Liver (tissue), 9 donors: Measurements from ENCODE around the gene PPP2R2C. TPM values are rescaled to one million over a fixed set of nuclear protein-coding genes. Genes with fewer than 3 reads are reported as not detected.

Experiments used
- DNase-seq: peaks from one replicate; pipeline ENCODE4 v3.0.0-alpha.2; 2017; ENCODE audit warnings: low spot score
- H3K27ac ChIP-seq, 2 donors: one replicate each; pipeline ENCODE4 v1.7.0; 2013; ENCODE audit warnings: inconsistent platforms in 2 of 2, low read length in 2 of 2, control low read depth in 1 of 2, low read depth in 1 of 2, mild to moderate bottlenecking in 1 of 2
- H3K27me3 ChIP-seq, 4 donors: one replicate each; pipeline versions ENCODE4 v1.6.1 to v1.7.0; 2013; ENCODE audit warnings: low read length in 3 of 4, inconsistent platforms in 1 of 4, mild to moderate bottlenecking in 1 of 4, moderate library complexity in 1 of 4; ENCODE audit not compliant: control insufficient read depth in 4 of 4, insufficient read depth in 4 of 4
- H3K36me3 ChIP-seq, 4 donors: one replicate each; pipeline versions ENCODE4 v1.6.1 to v1.7.0; 2013; ENCODE audit warnings: low read length in 3 of 4, mild to moderate bottlenecking in 3 of 4, low read depth in 1 of 4, moderate library complexity in 1 of 4; ENCODE audit not compliant: control insufficient read depth in 4 of 4, insufficient read depth in 3 of 4
- H3K4me1 ChIP-seq, 4 donors: one replicate each; pipeline versions ENCODE4 v1.6.1 to v1.7.0; 2013; ENCODE audit warnings: low read length in 3 of 4, mild to moderate bottlenecking in 3 of 4, moderate library complexity in 1 of 4; ENCODE audit not compliant: control insufficient read depth in 4 of 4, insufficient read depth in 4 of 4
- H3K4me3 ChIP-seq, 3 donors: one replicate each; pipeline versions ENCODE4 v1.6.1 to v1.7.0; 2013; ENCODE audit warnings: low read length in 3 of 3, control low read depth in 1 of 3, low read depth in 1 of 3, mild to moderate bottlenecking in 1 of 3
- H3K9ac ChIP-seq, 2 donors: one replicate each; pipeline ENCODE4 v1.7.0; 2013; ENCODE audit warnings: low read length in 2 of 2, mild to moderate bottlenecking in 2 of 2, moderate library complexity in 2 of 2, control low read depth in 1 of 2, low read depth in 1 of 2
- H3K9me3 ChIP-seq, 4 donors: one replicate each; pipeline versions ENCODE4 v1.6.1 to v1.7.0; 2013; ENCODE audit warnings: low read length in 3 of 4; ENCODE audit not compliant: control insufficient read depth in 4 of 4
- ATF3 ChIP-seq: IDR thresholded peaks from 2 replicates; pipeline ENCODE4 v1.6.1; 2016; ENCODE audit warnings: antibody characterized with exemption
- FOXA2 ChIP-seq: IDR thresholded peaks from 2 replicates; pipeline ENCODE4 v1.6.1; 2016; ENCODE audit warnings: antibody characterized with exemption
- JUND ChIP-seq, 2 donors: IDR thresholded peaks; 2 replicates each; pipeline ENCODE4 v1.6.1; 2016; ENCODE audit warnings: antibody characterized with exemption in 2 of 2
- NR2F2 ChIP-seq: IDR thresholded peaks from 2 replicates; pipeline ENCODE4 v1.6.1; 2016; ENCODE audit warnings: antibody characterized with exemption
- SP1 ChIP-seq: IDR thresholded peaks from 2 replicates; pipeline ENCODE4 v1.6.1; 2018; ENCODE audit warnings: antibody characterized with exemption, mild to moderate bottlenecking
- WGBS: extraction: QIAGEN DNeasy Blood & Tissue Kit; methylation state at CpG from one replicate; pipeline ENCODE4 v1.1.7; 2013; 5-methylcytosine and 5-hydroxymethylcytosine counted together
- polyA plus RNA-seq, 2 donors: library from polyadenylated mRNA; stranded (reverse) in 1 of 2; unstranded in 1 of 2; fragments of 200-250 nt in 1 of 2; fragments of >200 nt in 1 of 2; fragmentation: Nextera tagmentation in 1 of 2; extraction: Ambion mirVana in 1 of 2; gene quantifications; one replicate each; pipeline versions ENCODE4 v1.2.1 to v1.2.3, GENCODE V29; 2013 to 2015
- total RNA-seq, 2 donors: library from RNA; depleted of rRNA; stranded (reverse); fragments of >200 nt; gene quantifications; one replicate each; pipeline ENCODE4 v1.2.3, GENCODE V29; 2014
- TF ChIP-seq, protein P1 (sequence below): IDR thresholded peaks from 2 replicates; pipeline ENCODE4 v1.6.1; 2016; ENCODE audit warnings: antibody characterized with exemption, mild to moderate bottlenecking
- donor health status: healthy.
- donor health status: healthy.
- donor health status: healthy.
- donor health status: healthy.
- donor health status: healthy.

PPP2R2C gene
- total and polyA plus RNA-seq, 4 donors: under 0.01 to 0.01 TPM; not detected in 2

DNA sequence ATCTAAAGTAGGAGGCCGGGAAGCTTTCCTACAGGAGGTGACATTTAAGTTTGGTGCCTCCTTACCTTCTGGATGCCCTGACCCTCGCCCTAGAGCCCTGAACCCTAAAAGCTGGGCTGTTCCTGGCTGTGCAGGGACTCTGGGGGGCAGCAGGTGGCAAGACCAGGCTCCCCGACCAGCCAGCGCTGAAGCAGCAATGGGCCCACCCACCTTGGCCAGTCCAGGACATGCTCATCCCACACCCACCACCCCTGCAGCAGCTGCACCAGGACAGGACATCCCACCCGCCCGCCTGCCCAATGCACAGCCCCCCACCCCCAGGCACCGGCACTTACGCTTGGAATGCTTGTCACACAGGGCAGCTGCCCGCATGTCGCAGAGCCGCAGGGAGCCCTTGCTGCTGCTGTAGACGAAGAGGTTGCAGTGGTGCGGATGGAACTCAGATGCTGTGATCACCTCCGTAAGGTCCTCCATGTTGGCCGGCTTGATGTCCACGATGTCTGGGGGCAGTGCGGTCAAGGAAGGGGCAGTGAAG, 124.8 kb downstream of the PPP2R2C start:
- no peak overlapping the region for H3K9ac ChIP-seq
- no peaks in the 10 kb centered on the region for H3K4me1 ChIP-seq
- H3K36me3 ChIP-seq: no peaks in the 10 kb centered on the region
- DNase-seq: no peak
- TF ChIP-seq FOXA2 (no peak), NR2F2 (no peak)
- 76% methylated on average over 17 of the region's 17 CpGs for WGBS
- H3K27ac ChIP-seq: no peak overlapping the region
- H3K4me3 ChIP-seq: no peak overlapping the region
- H3K27me3 ChIP-seq: no peaks in the 10 kb centered on the region
- H3K9me3 ChIP-seq: no peaks in the 10 kb centered on the region

- TF ChIP-seq JUND (IDR thresholded peaks at IDR 0.05) (no peak), ATF3 (no peak), SP1 (no peak)
- TF ChIP-seq, protein P1, sequence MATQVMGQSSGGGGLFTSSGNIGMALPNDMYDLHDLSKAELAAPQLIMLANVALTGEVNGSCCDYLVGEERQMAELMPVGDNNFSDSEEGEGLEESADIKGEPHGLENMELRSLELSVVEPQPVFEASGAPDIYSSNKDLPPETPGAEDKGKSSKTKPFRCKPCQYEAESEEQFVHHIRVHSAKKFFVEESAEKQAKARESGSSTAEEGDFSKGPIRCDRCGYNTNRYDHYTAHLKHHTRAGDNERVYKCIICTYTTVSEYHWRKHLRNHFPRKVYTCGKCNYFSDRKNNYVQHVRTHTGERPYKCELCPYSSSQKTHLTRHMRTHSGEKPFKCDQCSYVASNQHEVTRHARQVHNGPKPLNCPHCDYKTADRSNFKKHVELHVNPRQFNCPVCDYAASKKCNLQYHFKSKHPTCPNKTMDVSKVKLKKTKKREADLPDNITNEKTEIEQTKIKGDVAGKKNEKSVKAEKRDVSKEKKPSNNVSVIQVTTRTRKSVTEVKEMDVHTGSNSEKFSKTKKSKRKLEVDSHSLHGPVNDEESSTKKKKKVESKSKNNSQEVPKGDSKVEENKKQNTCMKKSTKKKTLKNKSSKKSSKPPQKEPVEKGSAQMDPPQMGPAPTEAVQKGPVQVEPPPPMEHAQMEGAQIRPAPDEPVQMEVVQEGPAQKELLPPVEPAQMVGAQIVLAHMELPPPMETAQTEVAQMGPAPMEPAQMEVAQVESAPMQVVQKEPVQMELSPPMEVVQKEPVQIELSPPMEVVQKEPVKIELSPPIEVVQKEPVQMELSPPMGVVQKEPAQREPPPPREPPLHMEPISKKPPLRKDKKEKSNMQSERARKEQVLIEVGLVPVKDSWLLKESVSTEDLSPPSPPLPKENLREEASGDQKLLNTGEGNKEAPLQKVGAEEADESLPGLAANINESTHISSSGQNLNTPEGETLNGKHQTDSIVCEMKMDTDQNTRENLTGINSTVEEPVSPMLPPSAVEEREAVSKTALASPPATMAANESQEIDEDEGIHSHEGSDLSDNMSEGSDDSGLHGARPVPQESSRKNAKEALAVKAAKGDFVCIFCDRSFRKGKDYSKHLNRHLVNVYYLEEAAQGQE: no peak
- Histone ChIP-seq H3K36me3 (no peaks in the 10 kb centered on the region), H3K27ac (no peak overlapping the region), H3K27me3 (peaks cover 0 to 2% (median 0%) of the 10 kb centered on the region in 4 donors), H3K4me1 (no peaks in the 10 kb centered on the region), H3K9ac (no peak overlapping the region), H3K9me3 (no peaks in the 10 kb centered on the region), H3K4me3 (no peak overlapping the region)
- WGBS: 76% methylated on average over 16 of the region's 16 CpGs
- no peak for DNase-seq
Observed at GRCh38 chr4:6346373-6347110, 125.9 kb downstream of the PPP2R2C start.

GRCh38 chr4:6345866-6346265, 126.5 kb downstream of the PPP2R2C start:
- TF ChIP-seq ATF3 (no peak), NR2F2 (no peak)
- TF ChIP-seq, protein P1: no peak
- Histone ChIP-seq H3K27ac (no peak overlapping the region), H3K9me3 (no peaks in the 10 kb centered on the region), H3K4me1 (no peaks in the 10 kb centered on the region), H3K27me3 (peaks cover 0 to 4% (median 0%) of the 10 kb centered on the region in 4 donors), H3K4me3 (no peak overlapping the region), H3K9ac (no peak overlapping the region), H3K36me3 (no peaks in the 10 kb centered on the region)
- no peak for DNase-seq
- WGBS: 71% methylated on average over 13 of the region's 13 CpGs
